Glutamatergic neuron (in vitro differentiated cells): ENCODE measurements around the gene NRL. TPM values are rescaled to one million over a fixed set of nuclear protein-coding genes. Genes with fewer than 3 reads are reported as not detected.

ENCODE experiments used
- DNase-seq: peaks from one replicate; pipeline ENCODE4 v3.0.0; 2022
- H3K27ac Mint-ChIP-seq: one replicate; pipeline ENCODE4 v1.8.0; 2020; ENCODE audit warnings: mild to moderate bottlenecking, mixed read lengths, inconsistent platforms; ENCODE audit not compliant: unreplicated experiment
- H3K27me3 Mint-ChIP-seq: one replicate; pipeline ENCODE4 v1.8.0; 2020; ENCODE audit warnings: mild to moderate bottlenecking, moderate library complexity, mixed read lengths, inconsistent platforms; ENCODE audit not compliant: unreplicated experiment
- H3K36me3 Mint-ChIP-seq: one replicate; pipeline ENCODE4 v1.8.0; 2020; ENCODE audit warnings: mild to moderate bottlenecking, mixed read lengths, inconsistent platforms; ENCODE audit not compliant: unreplicated experiment
- H3K4me1 Mint-ChIP-seq: one replicate; pipeline ENCODE4 v1.8.0; 2020; ENCODE audit warnings: mild to moderate bottlenecking, low read depth, mixed read lengths, inconsistent platforms; ENCODE audit not compliant: unreplicated experiment
- H3K4me3 Mint-ChIP-seq: one replicate; pipeline ENCODE4 v1.8.0; 2020; ENCODE audit warnings: mild to moderate bottlenecking, mixed read lengths, inconsistent platforms; ENCODE audit not compliant: unreplicated experiment
- H3K9me3 Mint-ChIP-seq: one replicate; pipeline ENCODE4 v1.8.0; 2020; ENCODE audit warnings: mild to moderate bottlenecking, moderate library complexity, mixed read lengths, inconsistent platforms; ENCODE audit not compliant: unreplicated experiment
- CTCF ChIP-seq: fragments of 200-600 bp; sonication (generic); IDR thresholded peaks from one replicate; pipeline ENCODE4 v1.5.0; 2021; ENCODE audit not compliant: partially characterized antibody, unreplicated experiment
- total RNA-seq: library from RNA; stranded (reverse); fragmentation: NEBNext Ultra II Directional; extraction: Animal tissue kit (Norgen Biotek cat#: 25700); gene quantifications from one replicate; pipeline ENCODE4 v1.2.1, GENCODE V29; 2021; ENCODE audit not compliant: unreplicated experiment

The NRL gene
- total RNA-seq, 1 donor from 2014 or later = 3.7 TPM

GRCh38 chr14:24150993-24151392 lies 36.2 kb upstream of the NRL start:
- H3K36me3 Mint-ChIP-seq = no peaks in the 10 kb centered on the region
- DNase-seq = no peak
- H3K27me3 Mint-ChIP-seq = peaks cover 7% of the 10 kb centered on the region
- no peak for TF ChIP-seq CTCF
- H3K9me3 Mint-ChIP-seq = peaks cover 4% of the 10 kb centered on the region
- peaks cover 10% of the 10 kb centered on the region for H3K4me1 Mint-ChIP-seq
- peak overlapping the region; percentile 43 for H3K27ac Mint-ChIP-seq
- no peak overlapping the region for H3K4me3 Mint-ChIP-seq

- H3K27ac Mint-ChIP-seq = peak overlapping the region; percentile 70
- peaks cover 5% of the 10 kb centered on the region for H3K27me3 Mint-ChIP-seq
- H3K4me1 Mint-ChIP-seq = peaks cover 13% of the 10 kb centered on the region
- DNase-seq = no peak
- no peak overlapping the region for H3K4me3 Mint-ChIP-seq
- H3K9me3 Mint-ChIP-seq = peaks cover 4% of the 10 kb centered on the region
- no peaks in the 10 kb centered on the region for H3K36me3 Mint-ChIP-seq
- no peak for TF ChIP-seq CTCF
These were observed 35.8 kb upstream of the NRL start for GRCh38 chr14:24150567-24150966.

GRCh38 chr14:24150061-24150460 lies 35.3 kb upstream of the NRL start:
- Mint-ChIP-seq H3K27ac (peak overlapping the region; percentile 70), H3K27me3 (peaks cover 4% of the 10 kb centered on the region), H3K4me3 (no peak overlapping the region), H3K9me3 (peaks cover 4% of the 10 kb centered on the region), H3K4me1 (peaks cover 13% of the 10 kb centered on the region), H3K36me3 (no peaks in the 10 kb centered on the region)
- no peak for TF ChIP-seq CTCF
- DNase-seq = no peak

- Mint-ChIP-seq H3K4me3 (peak overlapping the region; percentile 90), H3K9me3 (peaks cover 4% of the 10 kb centered on the region), H3K27ac (peak overlapping the region; percentile 38), H3K4me1 (peaks cover 9% of the 10 kb centered on the region), H3K27me3 (peaks cover 4% of the 10 kb centered on the region), H3K36me3 (no peaks in the 10 kb centered on the region)
- DNase-seq = no peak
- TF ChIP-seq CTCF = no peak
These were observed 34.7 kb upstream of the NRL start for GRCh38 chr14:24149302-24149969.

GRCh38 chr14:24147761-24148428 lies 33.1 kb upstream of the NRL start:
- DNase-seq = no peak
- H3K36me3 Mint-ChIP-seq = no peaks in the 10 kb centered on the region
- H3K27me3 Mint-ChIP-seq = peaks cover 4% of the 10 kb centered on the region
- H3K9me3 Mint-ChIP-seq = peaks cover 4% of the 10 kb centered on the region
- peak overlapping the region; percentile 90 for H3K4me3 Mint-ChIP-seq
- no peak for TF ChIP-seq CTCF
- H3K4me1 Mint-ChIP-seq = peaks cover 9% of the 10 kb centered on the region
- H3K27ac Mint-ChIP-seq = peak overlapping the region; percentile 76
